SU-DHL-6 (cell line): ENCODE measurements around the gene TTC4.

Experiments used
- CTCF ChIP-seq: fragments of 200-600 bp; sonication (generic); IDR thresholded peaks from one replicate; pipeline ENCODE4 v1.5.1; 2017; ENCODE audit warnings: antibody characterized with exemption, mild to moderate bottlenecking, low read length, moderate library complexity; ENCODE audit not compliant: insufficient read depth, poor library complexity, severe bottlenecking
- EZH2phosphoT487 ChIP-seq: fragments of 200-600 bp; sonication (generic), shearing (Covaris generic); conservative IDR thresholded peaks from 2 replicates; pipeline ENCODE4 v1.6.1; 2018; ENCODE audit warnings: mild to moderate bottlenecking, antibody characterized with exemption, low read length, moderate library complexity, mixed read lengths

- TF ChIP-seq CTCF, result no peak
- TF ChIP-seq EZH2phosphoT487, result no peak
Observed at GRCh38 chr1:54680387-54680786, 35.3 kb upstream of the TTC4 start.
